Measurements from ENCODE around the gene SPTSSB. TPM values are rescaled to one million over a fixed set of nuclear protein-coding genes. Genes with fewer than 3 reads are reported as not detected.

The SPTSSB gene
- total RNA-seq, 4 donors from 2014 or later, result 0.41 to 0.48 TPM; not detected in 2

DNA sequence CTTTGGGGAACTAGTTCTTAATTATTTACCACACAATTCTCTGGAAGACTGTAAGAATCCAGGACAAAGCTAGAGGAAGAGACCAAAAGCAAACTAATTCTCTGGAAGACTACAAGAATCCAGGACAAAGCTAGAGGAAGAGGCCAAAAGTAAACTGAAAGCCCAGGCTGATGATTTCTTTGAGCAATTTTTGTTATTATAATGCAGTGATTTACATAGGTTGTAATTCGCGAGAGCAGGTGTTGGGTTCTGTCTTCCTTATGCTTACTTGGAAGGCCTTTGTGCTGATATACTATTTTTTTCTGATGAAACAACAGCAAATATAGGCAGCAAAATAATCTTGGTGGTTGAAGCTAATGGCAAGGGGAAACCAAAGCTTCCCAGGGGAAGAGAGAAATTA, 5.2 kb downstream of the SPTSSB start:
- TF ChIP-seq POLR2A (IDR thresholded peaks at IDR 0.05), result no peak
- no peak for TF ChIP-seq EP300 (IDR thresholded peaks at IDR 0.05; ENCODE audit: low read depth)
- no peak for TF ChIP-seq POLR2AphosphoS5 (IDR thresholded peaks at IDR 0.05)
- TF ChIP-seq, protein P1, sequence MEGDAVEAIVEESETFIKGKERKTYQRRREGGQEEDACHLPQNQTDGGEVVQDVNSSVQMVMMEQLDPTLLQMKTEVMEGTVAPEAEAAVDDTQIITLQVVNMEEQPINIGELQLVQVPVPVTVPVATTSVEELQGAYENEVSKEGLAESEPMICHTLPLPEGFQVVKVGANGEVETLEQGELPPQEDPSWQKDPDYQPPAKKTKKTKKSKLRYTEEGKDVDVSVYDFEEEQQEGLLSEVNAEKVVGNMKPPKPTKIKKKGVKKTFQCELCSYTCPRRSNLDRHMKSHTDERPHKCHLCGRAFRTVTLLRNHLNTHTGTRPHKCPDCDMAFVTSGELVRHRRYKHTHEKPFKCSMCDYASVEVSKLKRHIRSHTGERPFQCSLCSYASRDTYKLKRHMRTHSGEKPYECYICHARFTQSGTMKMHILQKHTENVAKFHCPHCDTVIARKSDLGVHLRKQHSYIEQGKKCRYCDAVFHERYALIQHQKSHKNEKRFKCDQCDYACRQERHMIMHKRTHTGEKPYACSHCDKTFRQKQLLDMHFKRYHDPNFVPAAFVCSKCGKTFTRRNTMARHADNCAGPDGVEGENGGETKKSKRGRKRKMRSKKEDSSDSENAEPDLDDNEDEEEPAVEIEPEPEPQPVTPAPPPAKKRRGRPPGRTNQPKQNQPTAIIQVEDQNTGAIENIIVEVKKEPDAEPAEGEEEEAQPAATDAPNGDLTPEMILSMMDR (IDR thresholded peaks at IDR 0.05), result no peak
- in situ Hi-C loops (cut with MboI; ENCODE audit: low pct_ligation_motif_present in 1 of 4, low pct_unique_long_range_greater_than_20kb in 1 of 4, low sequenced_read_pairs in 3 of 4), result no loop called here
- peaks cover 15% of the 10 kb centered on the region for H3K27me3 ChIP-seq
- DNase-seq, result no peak
- H3K4me3 ChIP-seq, result no peak overlapping the region
- H3K36me3 ChIP-seq, result no peaks in the 10 kb centered on the region
- intact Hi-C loops (cut with DNase I; ENCODE audit: low total_unique reads), result no loop called here
- H3K27ac ChIP-seq, result no peak overlapping the region
- H3K9me3 ChIP-seq, result no peaks in the 10 kb centered on the region
- peaks cover 0 to 3% (median 0%) of the 10 kb centered on the region in 4 donors for H3K4me1 ChIP-seq
- 77 to 81% methylated on average over 2 of the region's 2 CpGs for WGBS, 2 donors (ENCODE audit: low coverage in 1 of 2)

DNA sequence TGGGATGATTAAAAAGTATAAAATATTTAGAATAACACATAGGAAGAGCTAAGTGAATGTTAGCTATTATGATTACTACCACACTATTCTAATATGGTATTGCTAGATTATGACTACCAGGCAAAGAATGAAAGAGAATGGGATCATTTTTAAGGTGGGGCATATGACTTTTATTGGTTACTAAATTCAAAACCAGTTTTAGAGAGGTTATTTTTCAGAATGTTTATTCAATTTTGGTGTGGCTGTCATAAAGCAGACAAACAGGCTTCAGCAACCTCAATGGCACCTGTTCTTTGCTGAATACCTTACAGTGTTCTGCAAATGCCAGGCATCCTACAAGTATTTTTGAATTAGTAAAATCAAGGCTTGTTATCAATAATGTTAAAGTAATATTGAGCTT, 12.8 kb downstream of the SPTSSB start:
- H3K4me1 ChIP-seq, result no peaks in the 10 kb centered on the region
- TF ChIP-seq EP300 (IDR thresholded peaks at IDR 0.05; ENCODE audit: low read depth) (no peak), POLR2AphosphoS5 (IDR thresholded peaks at IDR 0.05) (no peak), POLR2A (IDR thresholded peaks at IDR 0.05) (no peak)
- TF ChIP-seq, protein P1 (IDR thresholded peaks at IDR 0.05), result no peak
- H3K27ac ChIP-seq, result no peak overlapping the region
- H3K36me3 ChIP-seq, result no peaks in the 10 kb centered on the region
- intact Hi-C loops (cut with DNase I; ENCODE audit: low total_unique reads), result no loop called here
- H3K9me3 ChIP-seq, result no peaks in the 10 kb centered on the region
- H3K27me3 ChIP-seq, result no peaks in the 10 kb centered on the region
- DNase-seq, result no peak
- in situ Hi-C loops (cut with MboI; ENCODE audit: low pct_ligation_motif_present in 1 of 4, low pct_unique_long_range_greater_than_20kb in 1 of 4, low sequenced_read_pairs in 3 of 4), result no loop called here
- H3K4me3 ChIP-seq, result no peak overlapping the region

DNA sequence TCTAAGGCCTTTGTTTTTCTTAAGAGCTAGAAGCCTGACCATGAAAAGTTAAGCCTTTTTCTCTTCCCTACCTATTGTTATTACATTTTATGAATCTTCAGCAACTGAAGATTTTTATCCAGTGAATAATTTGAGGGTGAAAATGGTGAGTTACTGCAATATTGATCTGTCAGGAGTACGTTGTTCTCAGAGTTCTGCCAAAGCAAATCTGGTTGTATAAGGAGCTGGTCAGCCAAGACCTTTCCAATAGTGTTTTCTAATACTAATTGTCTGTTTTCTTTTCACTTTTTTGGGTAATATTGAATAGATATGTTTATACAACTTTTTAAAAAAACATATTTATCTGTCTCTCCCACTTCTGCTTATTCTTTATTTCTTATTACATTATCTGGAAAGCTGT, 15.0 kb downstream of the SPTSSB start:
- in situ Hi-C loops (cut with MboI; ENCODE audit: low pct_ligation_motif_present in 1 of 4, low pct_unique_long_range_greater_than_20kb in 1 of 4, low sequenced_read_pairs in 3 of 4) (no loop called here), intact Hi-C loops (cut with DNase I; ENCODE audit: low total_unique reads) (no loop called here)
- TF ChIP-seq POLR2A (IDR thresholded peaks at IDR 0.05), result no peak
- TF ChIP-seq, protein P1 (IDR thresholded peaks at IDR 0.05), result no peak
- TF ChIP-seq EP300 (IDR thresholded peaks at IDR 0.05; ENCODE audit: low read depth), result no peak
- TF ChIP-seq POLR2AphosphoS5 (IDR thresholded peaks at IDR 0.05), result no peak
- Histone ChIP-seq H3K4me3 (no peak overlapping the region), H3K4me1 (no peaks in the 10 kb centered on the region), H3K27me3 (no peaks in the 10 kb centered on the region), H3K36me3 (no peaks in the 10 kb centered on the region), H3K9me3 (no peaks in the 10 kb centered on the region), H3K27ac (no peak overlapping the region)
- 82 to 85% methylated on average over 1 of the region's 1 CpG for WGBS, 2 donors (ENCODE audit: low coverage in 1 of 2)
- no peak for DNase-seq

DNA sequence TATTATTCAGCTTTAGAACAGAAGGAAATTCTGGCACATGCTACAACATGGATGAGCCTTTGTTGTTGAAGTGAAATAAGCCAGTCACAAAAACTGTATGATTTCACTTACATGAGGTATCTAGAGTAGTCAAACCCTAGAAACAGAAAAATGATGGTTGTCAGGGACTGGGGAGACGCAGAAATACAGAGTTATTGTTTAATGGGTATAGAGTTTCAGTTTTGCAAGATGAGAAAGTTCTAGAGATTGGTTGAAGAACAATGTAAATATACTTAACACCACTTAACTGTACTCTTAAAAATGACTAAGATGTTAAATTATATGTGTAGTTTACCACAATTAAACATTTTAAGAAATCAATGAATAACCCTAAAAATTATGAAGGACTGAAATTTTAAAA, 15.8 kb downstream of the SPTSSB start:
- WGBS, 2 donors (ENCODE audit: low coverage in 1 of 2), result 67 to 82% methylated on average over 1 of the region's 1 CpG
- Histone ChIP-seq H3K27ac (no peak overlapping the region), H3K4me3 (no peak overlapping the region), H3K36me3 (no peaks in the 10 kb centered on the region), H3K27me3 (no peaks in the 10 kb centered on the region), H3K9me3 (no peaks in the 10 kb centered on the region), H3K4me1 (no peaks in the 10 kb centered on the region)
- intact Hi-C loops (cut with DNase I; ENCODE audit: low total_unique reads), result no loop called here
- TF ChIP-seq POLR2AphosphoS5 (IDR thresholded peaks at IDR 0.05), result no peak
- in situ Hi-C loops (cut with MboI; ENCODE audit: low pct_ligation_motif_present in 1 of 4, low pct_unique_long_range_greater_than_20kb in 1 of 4, low sequenced_read_pairs in 3 of 4), result no loop called here
- DNase-seq, result no peak

DNA sequence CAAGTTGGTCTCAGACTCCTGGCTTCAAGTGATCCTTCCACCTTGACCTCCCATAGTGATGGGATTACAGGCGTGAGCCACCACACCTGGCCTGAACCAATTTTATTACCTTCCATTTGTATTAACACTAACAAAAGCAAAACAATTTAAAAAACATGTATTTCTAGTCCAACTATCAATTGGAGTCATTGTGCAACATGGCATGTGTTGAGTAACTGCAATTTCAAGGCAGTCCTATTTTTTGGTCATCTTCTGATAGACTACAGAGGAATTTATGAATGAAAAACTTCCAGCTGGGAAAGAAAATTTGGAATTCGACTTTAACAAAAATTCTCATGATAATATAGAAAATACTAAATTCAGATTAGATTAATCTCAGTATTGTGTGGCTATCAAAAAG, 16.8 kb downstream of the SPTSSB start:
- Histone ChIP-seq H3K36me3 (no peaks in the 10 kb centered on the region), H3K27ac (no peak overlapping the region), H3K4me3 (no peak overlapping the region), H3K9me3 (no peaks in the 10 kb centered on the region), H3K27me3 (no peaks in the 10 kb centered on the region), H3K4me1 (no peaks in the 10 kb centered on the region)
- intact Hi-C loops (cut with DNase I; ENCODE audit: low total_unique reads), result no loop called here
- 70 to 77% methylated on average over 2 of the region's 2 CpGs for whole genome bisulfite sequencing, 2 donors (ENCODE audit: low coverage in 1 of 2)
- in situ Hi-C loops (cut with MboI; ENCODE audit: low pct_ligation_motif_present in 1 of 4, low pct_unique_long_range_greater_than_20kb in 1 of 4, low sequenced_read_pairs in 3 of 4), result no loop called here
- TF ChIP-seq, protein P1 (IDR thresholded peaks at IDR 0.05), result no peak
- TF ChIP-seq POLR2AphosphoS5 (IDR thresholded peaks at IDR 0.05), result no peak
- no peak for TF ChIP-seq EP300 (IDR thresholded peaks at IDR 0.05; ENCODE audit: low read depth)
- no peak for TF ChIP-seq POLR2A (IDR thresholded peaks at IDR 0.05)
- no peak for DNase-seq

Data from transverse colon (tissue), 4 donors.